ENCODE data around the gene MIP. TPM values are rescaled to one million over a fixed set of nuclear protein-coding genes. Genes with fewer than 3 reads are reported as not detected.

The MIP gene
- polyA plus RNA-seq, 1 donor (not counting 4 experiments of a cell fraction or from before 2014, with no cell fraction given) = not detected

GRCh38 chr12:56450241-56450640 is 4.2 kb downstream of the MIP start:
- Histone ChIP-seq H3K9me3 (ENCODE audit: control insufficient read depth, low read depth, low read length) (no peaks in the 10 kb centered on the region), H3K4me1 (ENCODE audit: control insufficient read depth, extremely low read depth, insufficient read depth, low read length) (peaks cover 4% of the 10 kb centered on the region), H3K4me2 (ENCODE audit: control insufficient read depth, extremely low read depth, insufficient read depth, low read depth, low read length) (no peak overlapping the region), H2AFZ (ENCODE audit: control insufficient read depth, low read length) (no peak overlapping the region), H3K27ac (ENCODE audit: control insufficient read depth, insufficient read depth, low read length) (no peak overlapping the region), H3K27me3 (ENCODE audit: control insufficient read depth, extremely low read depth, insufficient read depth, low read length) (peaks cover 3% of the 10 kb centered on the region), H3K4me3 (ENCODE audit: control insufficient read depth in 2 of 3, extremely low read depth in 1 of 3, insufficient read depth in 2 of 3, low read depth in 1 of 3, low read length in 3 of 3) (no peak overlapping the region), H4K20me1 (ENCODE audit: control insufficient read depth, extremely low read depth, insufficient read depth, low read length) (no peaks in the 10 kb centered on the region), H3K79me2 (ENCODE audit: control insufficient read depth, insufficient read depth, low read length) (no peaks in the 10 kb centered on the region), H3K36me3 (ENCODE audit: control insufficient read depth in 2 of 2, extremely low read depth in 1 of 2, insufficient read depth in 2 of 2, low read length in 2 of 2) (no peaks in the 10 kb centered on the region), H3K9ac (ENCODE audit: control insufficient read depth, extremely low read depth, insufficient read depth, low read length) (no peak overlapping the region), H3K9me1 (ENCODE audit: control insufficient read depth, extremely low read depth, insufficient read depth, low read length) (no peaks in the 10 kb centered on the region)
- dilution Hi-C loops (cut with MboI; ENCODE audit: extremely low pct_ligation_motif_present, low sequenced_read_pairs) = no loop called here
- no peak for TF ChIP-seq EZH2 (IDR thresholded peaks at IDR 0.05; ENCODE audit: low read length)
- TF ChIP-seq, protein P1, sequence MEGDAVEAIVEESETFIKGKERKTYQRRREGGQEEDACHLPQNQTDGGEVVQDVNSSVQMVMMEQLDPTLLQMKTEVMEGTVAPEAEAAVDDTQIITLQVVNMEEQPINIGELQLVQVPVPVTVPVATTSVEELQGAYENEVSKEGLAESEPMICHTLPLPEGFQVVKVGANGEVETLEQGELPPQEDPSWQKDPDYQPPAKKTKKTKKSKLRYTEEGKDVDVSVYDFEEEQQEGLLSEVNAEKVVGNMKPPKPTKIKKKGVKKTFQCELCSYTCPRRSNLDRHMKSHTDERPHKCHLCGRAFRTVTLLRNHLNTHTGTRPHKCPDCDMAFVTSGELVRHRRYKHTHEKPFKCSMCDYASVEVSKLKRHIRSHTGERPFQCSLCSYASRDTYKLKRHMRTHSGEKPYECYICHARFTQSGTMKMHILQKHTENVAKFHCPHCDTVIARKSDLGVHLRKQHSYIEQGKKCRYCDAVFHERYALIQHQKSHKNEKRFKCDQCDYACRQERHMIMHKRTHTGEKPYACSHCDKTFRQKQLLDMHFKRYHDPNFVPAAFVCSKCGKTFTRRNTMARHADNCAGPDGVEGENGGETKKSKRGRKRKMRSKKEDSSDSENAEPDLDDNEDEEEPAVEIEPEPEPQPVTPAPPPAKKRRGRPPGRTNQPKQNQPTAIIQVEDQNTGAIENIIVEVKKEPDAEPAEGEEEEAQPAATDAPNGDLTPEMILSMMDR (optimal IDR thresholded peaks at IDR 0.05 in 1 of 3, IDR thresholded peaks at IDR 0.05 in 1 of 3, conservative IDR thresholded peaks at IDR 0.05 in 1 of 3; ENCODE audit: extremely low read depth in 1 of 3, insufficient read depth in 2 of 3, low read length in 3 of 3) = no peak
- no peak for DNase-seq (ENCODE audit: low read depth, low spot score)
- no peak for FAIRE-seq

DNA sequence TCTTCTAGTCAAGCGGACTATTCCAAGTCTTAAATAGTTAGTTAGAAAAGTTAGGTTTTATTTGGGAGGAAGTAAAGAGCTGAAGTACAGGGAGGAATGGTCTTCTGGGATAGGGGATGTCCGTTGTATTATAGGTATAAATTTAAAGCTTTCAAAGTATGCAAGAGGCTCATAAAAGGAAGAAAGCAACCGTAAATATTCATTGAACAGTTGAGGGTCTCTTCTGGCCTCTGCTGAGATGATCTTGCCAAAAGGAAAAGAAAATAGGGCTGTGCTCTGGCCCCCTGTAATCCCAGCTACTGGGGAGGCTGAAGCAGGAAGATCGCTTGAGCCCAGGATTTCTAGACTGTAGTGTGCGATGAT is 4.9 kb downstream of the MIP start:
- H3K4me2 ChIP-seq (ENCODE audit: control insufficient read depth, extremely low read depth, insufficient read depth, low read depth, low read length) = peak overlapping the region; percentile 88
- H2AFZ ChIP-seq (ENCODE audit: control insufficient read depth, low read length) = peak overlapping the region; percentile 77
- TF ChIP-seq EZH2 (IDR thresholded peaks at IDR 0.05; ENCODE audit: low read length) = no peak
- TF ChIP-seq, protein P1 (optimal IDR thresholded peaks at IDR 0.05 in 1 of 3, IDR thresholded peaks at IDR 0.05 in 1 of 3, conservative IDR thresholded peaks at IDR 0.05 in 1 of 3; ENCODE audit: extremely low read depth in 1 of 3, insufficient read depth in 2 of 3, low read length in 3 of 3) = no peak
- H4K20me1 ChIP-seq (ENCODE audit: control insufficient read depth, extremely low read depth, insufficient read depth, low read length) = no peaks in the 10 kb centered on the region
- DNase-seq (ENCODE audit: low read depth, low spot score) (no peak), FAIRE-seq (no peak)
- H3K27me3 ChIP-seq (ENCODE audit: control insufficient read depth, extremely low read depth, insufficient read depth, low read length) = no peaks in the 10 kb centered on the region
- H3K79me2 ChIP-seq (ENCODE audit: control insufficient read depth, insufficient read depth, low read length) = no peaks in the 10 kb centered on the region
- peak overlapping the region; percentile 72 to 88 (median 82) for H3K4me3 ChIP-seq (ENCODE audit: control insufficient read depth in 2 of 3, extremely low read depth in 1 of 3, insufficient read depth in 2 of 3, low read depth in 1 of 3, low read length in 3 of 3)
- peaks cover 4% of the 10 kb centered on the region for H3K4me1 ChIP-seq (ENCODE audit: control insufficient read depth, extremely low read depth, insufficient read depth, low read length)
- H3K9me1 ChIP-seq (ENCODE audit: control insufficient read depth, extremely low read depth, insufficient read depth, low read length) = no peaks in the 10 kb centered on the region
- peak overlapping the region; percentile 70 for H3K27ac ChIP-seq (ENCODE audit: control insufficient read depth, insufficient read depth, low read length)
- H3K36me3 ChIP-seq (ENCODE audit: control insufficient read depth in 2 of 2, extremely low read depth in 1 of 2, insufficient read depth in 2 of 2, low read length in 2 of 2) = no peaks in the 10 kb centered on the region
- dilution Hi-C loops (cut with MboI; ENCODE audit: extremely low pct_ligation_motif_present, low sequenced_read_pairs) = no loop called here
- peak overlapping the region; percentile 74 for H3K9ac ChIP-seq (ENCODE audit: control insufficient read depth, extremely low read depth, insufficient read depth, low read length)
- H3K9me3 ChIP-seq (ENCODE audit: control insufficient read depth, low read depth, low read length) = no peaks in the 10 kb centered on the region

Measured in keratinocyte (primary cell).